SK-N-SH treated with all-trans-retinoic acid at 6 μM for 48 hours (cell line): ENCODE data around the gene TRIP4.
"Not testable (repeated sequence)": the region's sequence is repeated elsewhere in the genome, so short reads cannot be mapped to it uniquely, and the experiment has no call there.

ENCODE experiments used
- ATAC-seq: fragments of 200-7000 bp; cut with Tn5 transposase; 3 replicates; pipeline ENCODE4 v1.9.1; 2020; ENCODE audit warnings: mild to moderate bottlenecking, moderate library complexity
- ARNTL ChIP-seq: fragments of 450-650 bp; formaldehyde crosslinking; IDR thresholded peaks from 2 replicates; pipeline ENCODE4 v1.5.0; 2020; ENCODE audit warnings: low read depth, mild to moderate bottlenecking, moderate library complexity, borderline replicate concordance
- BACH2 ChIP-seq: fragments of 250-450 bp; sonication (Bioruptor Pico); IDR thresholded peaks from 2 replicates; pipeline ENCODE4 v1.9.0; 2021; ENCODE audit warnings: mild to moderate bottlenecking, borderline replicate concordance
- CSDC2 ChIP-seq: fragments of 250-450 bp; sonication (Bioruptor Pico); IDR thresholded peaks from 2 replicates; pipeline ENCODE4 v1.5.0; 2020; ENCODE audit warnings: mild to moderate bottlenecking, moderate library complexity
- GLIS3 ChIP-seq: fragments of 250-450 bp; sonication (Bioruptor Pico); IDR thresholded peaks from 2 replicates; pipeline ENCODE4 v1.5.0; 2020; ENCODE audit warnings: mild to moderate bottlenecking, moderate library complexity
- ISL1 ChIP-seq: fragments of 250-450 bp; sonication (Bioruptor Pico); IDR thresholded peaks from 2 replicates; pipeline ENCODE4 v2.1.2; 2022; ENCODE audit warnings: mild to moderate bottlenecking, moderate library complexity
- OSR1 ChIP-seq: fragments of 250-450 bp; sonication (Bioruptor Pico); IDR thresholded peaks from 2 replicates; pipeline ENCODE4 v1.8.0; 2022; ENCODE audit warnings: moderate library complexity, mild to moderate bottlenecking, inconsistent platforms
- PPARA ChIP-seq: fragments of 250-450 bp; sonication (Bioruptor Pico); IDR thresholded peaks from 2 replicates; pipeline ENCODE4 v1.5.0; 2020; ENCODE audit warnings: mild to moderate bottlenecking, borderline replicate concordance
- RARB ChIP-seq: fragments of 250-450 bp; sonication (Bioruptor Pico); IDR thresholded peaks from 2 replicates; pipeline ENCODE4 v1.8.0; 2021; ENCODE audit warnings: mild to moderate bottlenecking, moderate library complexity
- SNAI2 ChIP-seq: fragments of 250-450 bp; sonication (Bioruptor Pico); IDR thresholded peaks from 2 replicates; pipeline ENCODE4 v1.5.0; 2020; ENCODE audit warnings: mild to moderate bottlenecking, moderate library complexity
- TCF4 ChIP-seq: fragments of 250-450 bp; sonication (Bioruptor Pico); IDR thresholded peaks from 2 replicates; pipeline ENCODE4 v1.8.0; 2021; ENCODE audit warnings: mild to moderate bottlenecking, moderate library complexity, borderline replicate concordance
- TOX ChIP-seq: fragments of 250-450 bp; sonication (Bioruptor Pico); IDR thresholded peaks from 2 replicates; pipeline ENCODE4 v1.8.0; 2021; ENCODE audit warnings: mild to moderate bottlenecking, moderate library complexity, borderline replicate concordance
- ZC3H10 ChIP-seq: fragments of 250-450 bp; sonication (Bioruptor Pico); IDR thresholded peaks from 2 replicates; pipeline ENCODE4 v1.5.1; 2021; ENCODE audit warnings: mild to moderate bottlenecking, moderate library complexity
- ZFP3 ChIP-seq: fragments of 250-450 bp; sonication (Bioruptor Pico); IDR thresholded peaks from 2 replicates; pipeline ENCODE4 v1.5.0; 2020; ENCODE audit warnings: mild to moderate bottlenecking, moderate library complexity
- ZFP30 ChIP-seq: fragments of 450-650 bp; formaldehyde crosslinking; IDR thresholded peaks from 2 replicates; pipeline ENCODE4 v1.5.0; 2022; ENCODE audit warnings: mild to moderate bottlenecking, moderate library complexity
- ZNF565 ChIP-seq: fragments of 450-650 bp; formaldehyde crosslinking; conservative IDR thresholded peaks from 2 replicates; pipeline ENCODE4 v1.5.0; 2020; ENCODE audit warnings: low read depth, mild to moderate bottlenecking, moderate library complexity
- ZNF70 ChIP-seq: fragments of 450-650 bp; formaldehyde crosslinking; IDR thresholded peaks from 2 replicates; pipeline ENCODE4 v1.5.0; 2020; ENCODE audit warnings: mild to moderate bottlenecking, moderate library complexity
- ZNF8 ChIP-seq: fragments of 450-650 bp; formaldehyde crosslinking; IDR thresholded peaks from 2 replicates; pipeline ENCODE4 v1.5.0; 2020; ENCODE audit warnings: mild to moderate bottlenecking, moderate library complexity
- TF ChIP-seq, protein P1 (sequence below): fragments of 250-450 bp; sonication (Bioruptor Pico); IDR thresholded peaks from 2 replicates; pipeline ENCODE4 v1.8.0; 2021; ENCODE audit warnings: low read depth, mild to moderate bottlenecking, moderate library complexity, borderline replicate concordance
- TF ChIP-seq, protein P2 (sequence below): fragments of 250-450 bp; sonication (Bioruptor Pico); IDR thresholded peaks from 2 replicates; pipeline ENCODE4 v1.5.1; 2021; ENCODE audit warnings: mild to moderate bottlenecking, moderate library complexity
- TF ChIP-seq, protein P3 (sequence below): fragments of 250-450 bp; sonication (Bioruptor Pico); IDR thresholded peaks from 2 replicates; pipeline ENCODE4 v1.5.1; 2020; ENCODE audit warnings: low read depth, mild to moderate bottlenecking, moderate library complexity
- TF ChIP-seq, protein P4 (sequence below): fragments of 250-450 bp; sonication (Bioruptor Pico); IDR thresholded peaks from 2 replicates; pipeline ENCODE4 v1.5.0; 2020; ENCODE audit warnings: mild to moderate bottlenecking, moderate library complexity

Gene TRIP4

DNA sequence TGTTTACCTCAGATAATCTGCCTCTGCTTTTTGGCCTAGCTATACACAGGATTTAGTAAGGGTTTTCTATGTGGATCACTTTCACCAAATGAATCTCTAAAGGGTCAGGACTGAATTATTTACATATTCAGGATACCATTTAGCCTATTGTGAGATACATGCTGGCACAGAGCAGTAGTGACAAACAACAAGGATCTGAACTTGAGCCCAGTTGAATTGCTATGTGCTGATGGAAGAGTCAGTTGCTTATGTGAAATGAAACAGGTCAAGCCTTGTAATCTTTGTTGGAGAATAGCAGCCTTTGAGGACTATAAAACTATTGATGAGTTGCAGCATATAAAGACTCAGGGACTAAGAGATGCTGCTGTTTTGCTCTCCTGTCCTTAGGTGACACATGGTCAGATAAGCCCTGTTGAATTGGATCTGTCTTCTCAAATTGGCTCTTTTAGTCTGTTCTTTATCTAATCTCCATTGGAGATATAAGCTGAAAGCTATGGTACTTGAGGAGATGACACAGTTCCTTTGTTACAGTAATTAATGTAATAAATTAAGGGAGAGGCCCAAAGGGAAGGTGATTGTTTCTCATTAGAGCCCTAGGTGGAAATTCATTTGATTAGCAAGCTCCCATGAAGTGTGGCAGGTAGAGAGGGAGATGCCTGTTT is 103.1 kb downstream of the TRIP4 start (continued):
- TF ChIP-seq BACH2 (CRISPR knock-in tag): no peak
- TF ChIP-seq SNAI2 (CRISPR knock-in tag): no peak
- TF ChIP-seq CSDC2 (CRISPR knock-in tag): no peak

DNA sequence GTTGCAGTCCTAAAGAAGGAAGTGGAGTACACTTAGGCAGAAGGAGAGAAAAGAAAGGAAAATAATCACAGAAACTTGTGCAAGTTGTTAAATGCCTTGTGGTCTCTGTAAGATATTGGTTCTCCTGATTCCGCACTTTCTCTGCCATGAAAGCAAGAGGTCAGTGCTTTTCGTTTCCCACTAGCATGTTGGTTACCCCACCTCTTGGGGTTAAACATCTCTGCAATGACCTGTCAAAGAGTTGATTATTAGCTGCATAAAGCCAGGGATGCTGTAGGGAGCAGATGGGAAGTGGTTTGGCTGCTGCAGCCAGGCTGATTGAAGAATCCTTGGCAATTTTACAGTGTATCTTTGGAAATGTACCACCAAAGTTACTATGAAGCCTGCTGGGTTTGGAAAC is 106.0 kb downstream of the TRIP4 start:
- no peak for ATAC-seq
- no peak for TF ChIP-seq ZNF70 (CRISPR knock-in tag)
- no peak for TF ChIP-seq CSDC2 (CRISPR knock-in tag)
- TF ChIP-seq PPARA (CRISPR knock-in tag): no peak
- no peak for TF ChIP-seq TOX (CRISPR knock-in tag)
- no peak for TF ChIP-seq BACH2 (CRISPR knock-in tag)

DNA sequence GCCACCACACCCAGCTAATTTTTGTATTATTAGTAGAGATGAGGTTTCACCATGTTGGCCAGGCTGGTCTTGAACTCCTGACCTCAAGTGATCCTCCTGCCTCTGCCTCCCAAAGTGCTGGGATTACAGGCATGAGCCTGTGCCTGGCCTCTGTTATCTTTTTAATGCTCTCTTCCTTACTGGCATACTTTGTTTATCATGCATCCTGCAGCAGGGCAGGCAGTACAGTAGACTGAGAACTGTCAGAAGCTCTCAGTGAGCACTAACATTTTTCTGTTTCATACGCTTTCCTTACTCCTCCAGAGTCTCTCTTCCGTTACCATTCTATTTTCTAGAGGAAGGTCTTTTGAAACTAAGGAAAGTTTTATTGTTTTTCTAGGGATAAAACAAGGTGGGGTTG is 108.3 kb downstream of the TRIP4 start:
- ATAC-seq: not testable (repeated sequence)

DNA sequence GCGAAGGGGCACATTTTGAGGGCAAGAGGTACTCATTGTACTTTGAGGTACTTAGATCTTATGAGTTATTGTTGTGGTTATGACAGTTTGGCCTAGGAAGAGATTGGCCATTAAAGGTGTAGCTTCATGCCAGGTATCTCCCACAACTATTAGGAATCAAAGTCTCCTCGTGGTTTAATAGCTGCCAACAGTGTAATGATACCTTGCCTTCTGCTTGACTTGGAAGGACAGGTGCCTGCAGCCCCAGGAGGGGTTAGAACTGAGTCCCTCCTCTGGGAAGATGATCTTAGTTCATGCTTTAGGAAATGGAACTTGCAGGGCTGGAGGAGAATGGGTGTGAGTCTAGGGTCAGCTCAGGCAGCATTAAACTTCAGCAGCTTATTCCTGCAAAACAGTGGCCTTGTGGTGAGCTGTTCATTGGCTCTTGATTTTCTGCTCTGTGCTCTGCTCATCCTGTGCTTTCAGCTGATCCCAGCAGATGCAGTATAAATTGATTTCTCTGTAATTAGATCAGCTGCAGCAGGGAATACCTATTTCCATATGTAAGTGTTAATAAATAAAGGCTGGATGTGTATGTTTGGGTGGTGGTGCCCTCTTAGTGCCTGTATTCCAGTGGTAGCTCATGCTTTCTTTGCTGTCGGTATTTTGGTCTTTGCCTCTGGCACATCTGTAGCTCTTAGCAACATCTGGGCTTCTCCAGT is 113.2 kb downstream of the TRIP4 start:
- peak; percentile 61; the same call in 1 of the 2 replicates for TF ChIP-seq TCF4
- no peak for TF ChIP-seq TOX (CRISPR knock-in tag)
- no peak for ATAC-seq

DNA sequence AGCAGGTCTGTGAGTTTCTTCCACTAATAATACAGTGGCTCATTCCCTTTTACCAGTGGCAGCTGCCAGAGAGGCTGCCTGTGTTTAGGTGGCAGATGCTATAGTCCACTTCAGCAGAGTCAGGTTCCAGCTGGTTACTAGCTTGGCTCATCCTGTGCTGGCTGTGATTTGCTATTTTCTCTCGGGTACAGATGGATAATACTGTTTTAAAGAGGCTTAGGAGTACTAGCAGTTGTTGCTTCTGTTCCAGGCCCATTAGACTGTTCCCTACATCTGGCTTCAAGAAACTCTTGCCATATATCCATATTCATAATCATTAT is 113.7 kb downstream of the TRIP4 start:
- ATAC-seq: no peak
- no peak for TF ChIP-seq BACH2 (CRISPR knock-in tag)
- TF ChIP-seq ZNF565: no peak
- no peak for TF ChIP-seq ISL1 (CRISPR knock-in tag)
- TF ChIP-seq ZFP3 (CRISPR knock-in tag): no peak
- no peak for TF ChIP-seq GLIS3 (CRISPR knock-in tag)
- TF ChIP-seq, protein P1, sequence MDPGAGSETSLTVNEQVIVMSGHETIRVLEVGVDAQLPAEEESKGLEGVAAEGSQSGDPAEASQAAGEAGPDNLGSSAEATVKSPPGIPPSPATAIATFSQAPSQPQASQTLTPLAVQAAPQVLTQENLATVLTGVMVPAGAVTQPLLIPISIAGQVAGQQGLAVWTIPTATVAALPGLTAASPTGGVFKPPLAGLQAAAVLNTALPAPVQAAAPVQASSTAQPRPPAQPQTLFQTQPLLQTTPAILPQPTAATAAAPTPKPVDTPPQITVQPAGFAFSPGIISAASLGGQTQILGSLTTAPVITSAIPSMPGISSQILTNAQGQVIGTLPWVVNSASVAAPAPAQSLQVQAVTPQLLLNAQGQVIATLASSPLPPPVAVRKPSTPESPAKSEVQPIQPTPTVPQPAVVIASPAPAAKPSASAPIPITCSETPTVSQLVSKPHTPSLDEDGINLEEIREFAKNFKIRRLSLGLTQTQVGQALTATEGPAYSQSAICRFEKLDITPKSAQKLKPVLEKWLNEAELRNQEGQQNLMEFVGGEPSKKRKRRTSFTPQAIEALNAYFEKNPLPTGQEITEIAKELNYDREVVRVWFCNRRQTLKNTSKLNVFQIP (CRISPR knock-in tag): no peak
- TF ChIP-seq PPARA (CRISPR knock-in tag): no peak
- no peak for TF ChIP-seq TOX (CRISPR knock-in tag)
- no peak for TF ChIP-seq ZC3H10
- TF ChIP-seq ZFP30 (CRISPR knock-in tag): no peak
- no peak for TF ChIP-seq ZNF8
- no peak for TF ChIP-seq ARNTL (CRISPR knock-in tag)
- TF ChIP-seq CSDC2 (CRISPR knock-in tag): no peak
- TF ChIP-seq, all 23 proteins: peak for 0

DNA sequence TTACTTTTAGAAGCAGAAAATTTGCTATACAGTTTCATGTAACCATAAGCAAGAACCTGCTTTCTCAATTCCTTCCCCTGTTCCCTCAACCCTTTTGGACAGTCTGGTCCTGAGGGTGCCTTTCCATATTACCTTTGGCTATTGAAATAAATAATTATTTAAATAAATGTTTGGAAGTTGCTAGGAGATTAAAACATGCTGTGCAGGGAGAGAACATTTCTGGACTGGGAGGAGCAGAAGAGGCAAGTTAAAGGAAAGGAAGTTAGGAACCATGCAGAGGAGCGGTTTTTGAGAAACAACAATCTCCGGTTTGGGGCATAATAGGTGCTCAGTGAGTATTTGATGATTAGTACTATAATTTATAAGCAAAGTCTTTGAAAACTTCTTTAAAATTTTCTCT is 114.5 kb downstream of the TRIP4 start:
- no peak for TF ChIP-seq ZFP30 (CRISPR knock-in tag)
- TF ChIP-seq ZNF70 (CRISPR knock-in tag): no peak
- no peak for TF ChIP-seq RARB
- TF ChIP-seq, protein P2, sequence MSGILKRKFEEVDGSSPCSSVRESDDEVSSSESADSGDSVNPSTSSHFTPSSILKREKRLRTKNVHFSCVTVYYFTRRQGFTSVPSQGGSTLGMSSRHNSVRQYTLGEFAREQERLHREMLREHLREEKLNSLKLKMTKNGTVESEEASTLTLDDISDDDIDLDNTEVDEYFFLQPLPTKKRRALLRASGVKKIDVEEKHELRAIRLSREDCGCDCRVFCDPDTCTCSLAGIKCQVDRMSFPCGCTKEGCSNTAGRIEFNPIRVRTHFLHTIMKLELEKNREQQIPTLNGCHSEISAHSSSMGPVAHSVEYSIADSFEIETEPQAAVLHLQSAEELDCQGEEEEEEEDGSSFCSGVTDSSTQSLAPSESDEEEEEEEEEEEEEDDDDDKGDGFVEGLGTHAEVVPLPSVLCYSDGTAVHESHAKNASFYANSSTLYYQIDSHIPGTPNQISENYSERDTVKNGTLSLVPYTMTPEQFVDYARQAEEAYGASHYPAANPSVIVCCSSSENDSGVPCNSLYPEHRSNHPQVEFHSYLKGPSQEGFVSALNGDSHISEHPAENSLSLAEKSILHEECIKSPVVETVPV (CRISPR knock-in tag): no peak
- TF ChIP-seq ZNF8: no peak
- no peak for TF ChIP-seq TCF4
- no peak for TF ChIP-seq OSR1
- no peak for TF ChIP-seq TOX (CRISPR knock-in tag)
- TF ChIP-seq ISL1 (CRISPR knock-in tag): no peak
- TF ChIP-seq BACH2 (CRISPR knock-in tag): no peak
- TF ChIP-seq ZNF565: no peak
- TF ChIP-seq SNAI2 (CRISPR knock-in tag): no peak
- TF ChIP-seq, protein P3, sequence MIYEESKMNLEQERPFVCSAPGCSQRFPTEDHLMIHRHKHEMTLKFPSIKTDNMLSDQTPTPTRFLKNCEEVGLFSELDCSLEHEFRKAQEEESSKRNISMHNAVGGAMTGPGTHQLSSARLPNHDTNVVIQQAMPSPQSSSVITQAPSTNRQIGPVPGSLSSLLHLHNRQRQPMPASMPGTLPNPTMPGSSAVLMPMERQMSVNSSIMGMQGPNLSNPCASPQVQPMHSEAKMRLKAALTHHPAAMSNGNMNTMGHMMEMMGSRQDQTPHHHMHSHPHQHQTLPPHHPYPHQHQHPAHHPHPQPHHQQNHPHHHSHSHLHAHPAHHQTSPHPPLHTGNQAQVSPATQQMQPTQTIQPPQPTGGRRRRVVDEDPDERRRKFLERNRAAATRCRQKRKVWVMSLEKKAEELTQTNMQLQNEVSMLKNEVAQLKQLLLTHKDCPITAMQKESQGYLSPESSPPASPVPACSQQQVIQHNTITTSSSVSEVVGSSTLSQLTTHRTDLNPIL (CRISPR knock-in tag): no peak
- TF ChIP-seq, protein P4, sequence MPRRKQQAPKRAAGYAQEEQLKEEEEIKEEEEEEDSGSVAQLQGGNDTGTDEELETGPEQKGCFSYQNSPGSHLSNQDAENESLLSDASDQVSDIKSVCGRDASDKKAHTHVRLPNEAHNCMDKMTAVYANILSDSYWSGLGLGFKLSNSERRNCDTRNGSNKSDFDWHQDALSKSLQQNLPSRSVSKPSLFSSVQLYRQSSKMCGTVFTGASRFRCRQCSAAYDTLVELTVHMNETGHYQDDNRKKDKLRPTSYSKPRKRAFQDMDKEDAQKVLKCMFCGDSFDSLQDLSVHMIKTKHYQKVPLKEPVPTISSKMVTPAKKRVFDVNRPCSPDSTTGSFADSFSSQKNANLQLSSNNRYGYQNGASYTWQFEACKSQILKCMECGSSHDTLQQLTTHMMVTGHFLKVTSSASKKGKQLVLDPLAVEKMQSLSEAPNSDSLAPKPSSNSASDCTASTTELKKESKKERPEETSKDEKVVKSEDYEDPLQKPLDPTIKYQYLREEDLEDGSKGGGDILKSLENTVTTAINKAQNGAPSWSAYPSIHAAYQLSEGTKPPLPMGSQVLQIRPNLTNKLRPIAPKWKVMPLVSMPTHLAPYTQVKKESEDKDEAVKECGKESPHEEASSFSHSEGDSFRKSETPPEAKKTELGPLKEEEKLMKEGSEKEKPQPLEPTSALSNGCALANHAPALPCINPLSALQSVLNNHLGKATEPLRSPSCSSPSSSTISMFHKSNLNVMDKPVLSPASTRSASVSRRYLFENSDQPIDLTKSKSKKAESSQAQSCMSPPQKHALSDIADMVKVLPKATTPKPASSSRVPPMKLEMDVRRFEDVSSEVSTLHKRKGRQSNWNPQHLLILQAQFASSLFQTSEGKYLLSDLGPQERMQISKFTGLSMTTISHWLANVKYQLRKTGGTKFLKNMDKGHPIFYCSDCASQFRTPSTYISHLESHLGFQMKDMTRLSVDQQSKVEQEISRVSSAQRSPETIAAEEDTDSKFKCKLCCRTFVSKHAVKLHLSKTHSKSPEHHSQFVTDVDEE (CRISPR knock-in tag): no peak
- ATAC-seq: no peak
